Measurements from ENCODE around the gene JMJD1C. TPM values are rescaled to one million over a fixed set of nuclear protein-coding genes. Genes with fewer than 3 reads are reported as not detected.
"Not testable (repeated sequence)": the region's sequence is repeated elsewhere in the genome, so short reads cannot be mapped to it uniquely, and the experiment has no call there.

The JMJD1C gene
- polyA plus RNA-seq, 1 donor, result 64.9 TPM

DNA sequence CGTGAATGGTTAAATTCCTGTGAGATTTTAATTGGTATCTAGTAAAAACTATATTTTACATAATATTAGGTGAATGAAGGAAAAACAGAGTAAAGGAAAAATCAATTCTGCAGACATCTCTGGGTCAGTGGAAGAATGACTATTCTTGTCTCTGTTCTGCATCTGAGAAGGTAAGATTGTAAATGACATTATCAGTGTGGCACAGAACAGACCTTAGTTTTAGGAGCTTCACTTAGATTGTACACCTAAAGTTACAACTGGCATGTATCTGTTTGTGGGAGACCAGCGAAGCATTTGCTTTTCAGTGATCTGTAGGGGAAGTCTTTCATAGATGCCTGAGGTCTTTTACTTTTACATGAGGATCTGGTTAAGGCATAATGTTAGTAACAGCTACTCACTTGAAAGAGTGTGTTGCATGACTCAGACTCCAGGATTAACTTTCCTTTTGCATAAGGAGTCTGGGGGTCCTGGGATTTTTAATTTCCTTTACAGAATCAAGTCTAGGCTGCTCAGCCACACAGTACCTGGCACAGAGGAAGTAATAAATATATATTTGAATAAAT is 56.2 kb downstream of the JMJD1C start:
- DNase-seq, result no peak

DNA sequence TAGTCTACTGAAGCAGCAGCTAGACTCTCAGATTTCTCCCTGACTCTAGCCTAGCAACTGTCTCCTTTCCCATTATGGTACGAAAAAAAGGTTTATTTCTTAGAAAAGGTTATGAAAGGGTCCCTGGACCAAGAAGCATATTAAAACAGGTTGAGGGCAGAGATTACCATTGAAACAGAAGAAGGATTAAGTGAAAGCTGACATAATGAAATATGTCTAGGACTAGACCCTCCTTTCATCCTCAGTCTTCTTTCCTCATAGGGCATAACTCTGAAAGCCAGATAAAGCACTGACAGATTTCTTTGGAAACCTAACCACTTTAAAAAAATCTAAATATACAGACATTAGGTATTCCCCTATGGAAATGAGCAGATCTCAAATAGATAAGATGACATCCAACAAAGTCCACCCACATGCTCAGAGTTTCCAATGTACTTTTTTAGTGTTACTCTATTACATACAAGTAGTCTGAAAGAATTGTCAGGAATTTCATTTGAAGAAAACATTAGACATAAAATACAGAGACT is 58.6 kb downstream of the JMJD1C start:
- DNase-seq, result no peak

DNA sequence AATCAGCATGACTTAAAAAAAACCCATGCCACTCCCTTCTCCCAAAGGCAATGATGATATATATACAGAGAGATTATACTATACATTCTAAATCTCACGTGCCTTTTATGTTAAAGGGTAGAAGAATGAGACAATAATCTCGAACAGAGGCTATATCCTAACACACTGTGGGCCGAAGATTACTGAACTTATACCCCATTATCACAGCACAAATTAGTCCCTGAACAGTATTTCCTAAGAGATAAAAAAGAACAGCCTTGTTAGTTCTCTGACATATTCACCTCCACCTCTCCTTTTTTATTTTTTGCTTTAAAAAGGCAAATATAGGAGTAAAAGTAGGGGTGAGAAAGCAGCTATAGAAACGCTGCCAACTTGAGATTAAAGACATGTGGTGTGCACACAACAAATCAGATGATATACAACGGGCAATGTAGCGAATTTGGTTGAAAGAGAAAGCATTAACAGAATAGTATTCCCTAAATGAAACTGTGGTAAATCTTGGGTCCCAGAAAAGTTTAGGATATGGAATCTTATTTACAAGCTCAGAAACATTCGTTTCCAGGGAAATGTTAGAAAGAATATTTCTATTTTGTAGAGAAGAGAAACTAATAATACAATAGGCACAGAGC is 69.5 kb downstream of the JMJD1C start:
- DNase-seq, result no peak

DNA sequence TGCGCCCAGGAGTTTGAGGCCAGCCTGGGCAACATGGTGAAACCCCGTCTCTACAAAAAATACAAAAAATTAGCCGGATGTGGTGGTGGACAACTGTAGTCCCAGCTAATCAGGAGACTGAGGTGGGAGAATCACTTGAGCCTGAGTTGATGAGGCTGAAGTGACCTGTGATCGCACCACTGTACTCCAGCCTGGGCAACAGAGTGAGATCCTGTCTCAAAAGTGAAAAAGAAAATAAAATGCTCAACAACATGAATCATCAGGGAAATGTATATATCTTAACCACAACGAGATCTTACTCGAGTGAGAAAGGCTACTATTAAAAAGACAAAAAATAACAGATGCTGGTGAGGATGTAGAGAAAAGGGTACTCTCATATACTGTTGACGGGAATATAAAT is 72.7 kb downstream of the JMJD1C start:
- DNase-seq, result no peak

DNA sequence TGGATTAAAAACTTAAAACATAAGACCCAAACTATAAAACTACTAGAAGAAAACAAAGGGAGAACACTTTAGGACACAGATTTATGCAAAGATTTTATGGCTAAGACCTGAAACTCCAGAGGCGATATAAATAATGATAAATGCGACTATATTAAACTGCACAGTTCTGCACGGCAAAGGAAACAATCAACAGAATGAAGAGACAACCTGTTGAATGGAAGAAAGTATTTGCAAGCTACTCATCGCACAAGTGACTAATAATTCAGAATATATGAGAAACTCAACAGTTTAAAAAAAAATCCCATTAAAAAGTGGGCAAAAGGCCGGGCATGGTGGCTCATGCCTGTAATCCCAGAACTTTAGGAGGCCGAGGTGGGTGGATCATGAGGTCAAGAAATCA is 73.6 kb downstream of the JMJD1C start:
- no peak for DNase-seq

DNA sequence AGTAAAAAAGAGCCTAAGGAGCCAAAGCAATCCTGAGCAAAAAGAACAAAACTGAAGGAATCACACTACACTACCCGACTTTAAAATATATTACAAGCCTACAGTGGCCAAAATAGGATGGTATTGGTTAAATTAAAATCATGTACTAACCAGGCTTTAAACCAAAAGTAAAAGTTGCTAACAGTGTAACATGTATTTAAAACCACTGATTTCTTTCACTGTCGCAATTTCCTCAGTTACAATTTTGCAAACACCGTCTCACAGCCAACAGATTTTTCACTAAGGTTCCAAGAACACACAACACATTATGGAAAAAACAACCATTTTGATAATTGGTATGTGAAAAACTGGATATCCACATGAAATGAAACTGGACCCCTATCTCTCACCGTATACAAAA is 74.0 kb downstream of the JMJD1C start:
- no peak for DNase-seq

DNA sequence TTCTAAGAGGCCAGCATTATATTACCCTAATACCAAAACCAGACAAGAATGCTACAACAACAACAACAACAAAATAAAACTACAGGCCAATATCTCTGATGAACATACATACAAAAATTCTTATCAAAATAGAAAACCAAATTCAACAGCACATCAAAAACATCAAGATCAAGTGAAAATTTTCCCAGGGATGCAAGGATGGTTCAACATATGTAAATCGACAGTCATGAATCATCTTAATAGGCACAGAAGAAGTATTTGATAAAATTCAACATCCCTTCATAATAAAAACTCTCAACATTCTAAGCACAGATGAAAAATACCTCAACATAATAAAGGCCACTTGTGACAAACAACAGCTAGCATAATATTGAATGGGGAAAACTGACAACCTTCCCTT is 75.3 kb downstream of the JMJD1C start:
- DNase-seq, result no peak

DNA sequence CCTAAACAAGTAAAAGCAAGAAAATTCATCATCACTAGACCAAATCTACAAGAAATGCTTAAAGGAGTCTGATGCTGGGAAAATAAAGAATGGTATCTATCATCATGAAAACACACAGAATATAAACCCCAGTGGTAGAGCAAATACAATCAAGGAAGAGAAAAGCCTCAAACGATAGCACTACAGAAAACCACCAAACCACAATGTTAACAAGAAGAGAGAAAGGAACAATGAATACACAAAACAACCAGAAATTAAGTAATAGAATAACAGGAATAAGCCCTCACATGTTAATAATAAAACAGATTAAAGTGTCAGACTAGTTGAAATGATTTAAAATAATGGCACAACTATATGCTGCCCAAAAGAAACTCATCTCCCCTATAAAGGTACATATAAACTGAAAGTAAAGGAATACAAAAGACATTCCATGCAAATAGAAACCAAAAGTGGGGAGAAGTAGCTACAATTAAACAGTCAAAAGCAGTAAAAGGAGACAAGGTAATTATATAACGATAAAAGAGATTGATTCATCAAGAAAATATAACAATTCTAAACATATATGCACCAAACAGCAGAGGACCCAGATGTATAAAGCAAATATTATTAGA is 77.3 kb downstream of the JMJD1C start:
- DNase-seq, result no peak

DNA sequence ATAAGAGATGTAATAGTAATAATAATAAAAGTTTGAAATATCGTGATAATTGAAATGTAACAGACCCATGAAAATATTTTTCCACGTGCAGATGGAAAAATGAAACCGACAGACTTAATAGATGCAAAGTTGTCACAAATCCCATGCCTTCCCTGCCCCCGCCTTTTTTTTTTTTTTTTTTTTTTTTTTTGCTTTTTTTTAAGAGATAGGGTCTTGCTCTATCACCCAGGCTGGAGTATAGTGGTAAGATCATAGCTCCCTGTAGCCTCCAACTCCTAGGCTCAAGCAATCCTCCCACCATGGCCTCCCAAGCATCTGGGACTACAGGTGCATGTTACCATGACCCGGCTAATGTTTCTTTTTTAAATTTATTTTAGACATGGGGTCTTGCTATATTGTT is 80.5 kb downstream of the JMJD1C start:
- no peak for DNase-seq

DNA sequence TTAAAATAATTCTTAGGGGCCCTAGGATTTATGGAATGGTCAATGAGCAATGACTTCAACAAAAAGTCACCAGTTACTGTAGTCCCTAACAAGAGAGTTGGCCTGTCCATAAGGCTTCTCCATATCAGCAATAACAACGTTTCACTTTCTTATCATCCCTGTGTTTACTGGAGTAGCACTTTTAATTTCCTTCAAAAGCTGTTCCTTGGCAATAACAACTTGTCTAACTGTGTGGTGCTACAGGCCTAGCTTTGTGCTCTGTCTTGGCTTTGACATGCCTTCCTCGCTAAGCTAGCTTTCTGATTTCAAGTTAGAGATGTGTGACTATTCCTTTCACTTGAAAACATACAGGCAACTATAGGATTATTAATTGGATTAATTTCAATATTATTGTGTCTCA is 81.1 kb downstream of the JMJD1C start:
- no peak for DNase-seq

DNA sequence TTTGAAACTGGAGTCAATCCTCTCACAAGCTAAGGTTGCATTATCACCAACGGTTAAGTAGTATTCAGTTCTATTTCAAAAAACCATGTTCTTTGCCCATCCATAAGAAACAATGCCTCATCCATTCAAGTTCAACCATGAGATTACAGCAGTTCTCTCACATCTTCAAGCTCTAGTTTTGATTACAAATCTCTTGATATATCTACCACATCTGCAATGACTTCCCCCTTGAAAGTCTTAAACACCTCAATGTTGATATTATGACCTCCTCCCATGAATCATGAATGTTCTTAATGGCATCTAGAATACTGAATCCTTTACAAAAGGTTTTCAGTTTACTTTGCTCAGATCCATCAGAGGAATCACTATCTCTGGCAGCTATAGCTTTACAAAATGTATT is 81.8 kb downstream of the JMJD1C start:
- no peak for DNase-seq

DNA sequence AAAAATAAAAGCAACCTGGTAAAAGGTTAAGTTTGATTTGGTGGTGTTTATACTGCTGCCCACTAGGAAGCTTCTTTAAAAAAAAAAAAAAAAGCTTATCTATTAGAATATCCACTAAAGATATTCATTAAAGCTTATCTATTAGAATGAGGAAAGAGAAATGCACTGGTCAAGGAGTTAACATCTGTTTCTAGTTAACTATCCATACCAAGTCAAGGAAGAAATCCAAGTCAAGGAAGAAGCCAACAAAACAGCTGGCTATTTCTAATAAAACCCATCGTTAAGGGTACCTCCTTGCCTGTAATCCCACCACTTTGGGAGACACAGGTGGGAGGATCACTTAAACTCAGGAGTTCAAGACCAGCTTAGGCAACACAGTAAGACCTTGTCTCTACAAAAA is 82.6 kb downstream of the JMJD1C start:
- DNase-seq, result no peak

DNA sequence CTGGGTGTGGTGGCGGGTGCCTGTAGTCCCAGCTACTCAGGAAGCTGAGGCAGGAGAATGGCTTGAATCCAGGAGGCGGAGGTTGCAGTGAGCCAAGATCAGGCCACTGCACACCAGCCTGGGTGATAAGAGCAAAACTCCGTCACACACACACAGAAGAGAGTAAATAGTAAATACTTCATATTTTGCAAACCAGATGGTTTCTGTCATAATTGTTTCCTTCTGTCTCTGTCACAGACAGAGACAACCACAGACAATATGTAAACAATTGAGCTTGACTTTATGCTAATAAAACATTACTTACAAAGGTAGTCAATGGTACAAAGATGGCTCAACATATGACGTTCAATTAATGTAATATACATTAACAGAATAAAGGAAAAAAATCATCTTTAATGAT is 83.7 kb downstream of the JMJD1C start:
- no peak for DNase-seq

DNA sequence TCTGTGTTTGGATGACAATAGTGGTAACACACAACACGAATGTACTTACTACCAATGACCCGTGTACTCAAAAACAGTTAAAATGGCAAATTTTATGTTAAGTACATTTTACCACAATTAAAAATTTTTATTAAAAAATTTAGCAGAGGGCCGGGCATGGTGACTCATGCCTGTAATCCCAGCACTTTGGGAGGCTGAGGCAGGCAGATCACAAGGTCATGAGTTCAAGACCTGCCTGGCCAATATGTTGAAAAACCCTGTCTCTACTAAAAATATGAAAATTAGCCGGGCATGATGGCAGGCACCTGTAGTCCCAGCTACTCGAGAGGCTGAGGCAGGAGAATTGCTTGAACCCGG is 88.5 kb downstream of the JMJD1C start:
- not testable (repeated sequence) for DNase-seq

DNA sequence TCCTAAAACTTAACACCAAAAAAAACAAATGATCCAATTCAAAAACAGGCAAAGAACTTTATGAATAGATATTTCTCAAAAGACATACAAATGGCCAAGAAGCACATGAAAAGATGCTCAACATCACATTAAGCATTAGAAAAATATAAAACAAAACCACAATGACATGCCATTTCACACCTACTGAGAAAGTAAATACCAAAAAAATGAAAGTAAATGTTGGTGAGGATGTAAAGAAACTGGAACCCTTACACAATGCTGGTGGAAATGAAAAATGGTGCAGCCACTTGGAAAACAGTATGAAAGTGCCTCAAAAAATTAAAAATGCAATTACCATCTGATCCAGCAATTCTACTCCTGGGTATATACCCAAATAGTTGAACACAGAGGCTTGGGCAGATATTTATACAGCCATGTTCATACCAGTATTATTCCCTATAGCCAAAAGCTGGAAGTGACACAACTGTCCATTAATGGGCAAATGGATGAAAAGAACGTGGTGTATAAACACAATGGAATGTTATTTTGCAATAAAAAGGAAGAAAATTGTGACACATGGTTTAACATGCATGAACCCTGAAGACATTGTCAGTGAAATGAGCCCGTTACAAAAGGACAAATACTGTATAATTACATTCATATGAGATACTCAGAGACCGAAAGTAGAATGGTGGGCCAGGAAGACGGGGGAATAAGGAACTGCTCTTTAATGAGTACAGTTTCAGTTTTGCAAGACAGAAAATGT is 89.0 kb downstream of the JMJD1C start:
- DNase-seq, result no peak

DNA sequence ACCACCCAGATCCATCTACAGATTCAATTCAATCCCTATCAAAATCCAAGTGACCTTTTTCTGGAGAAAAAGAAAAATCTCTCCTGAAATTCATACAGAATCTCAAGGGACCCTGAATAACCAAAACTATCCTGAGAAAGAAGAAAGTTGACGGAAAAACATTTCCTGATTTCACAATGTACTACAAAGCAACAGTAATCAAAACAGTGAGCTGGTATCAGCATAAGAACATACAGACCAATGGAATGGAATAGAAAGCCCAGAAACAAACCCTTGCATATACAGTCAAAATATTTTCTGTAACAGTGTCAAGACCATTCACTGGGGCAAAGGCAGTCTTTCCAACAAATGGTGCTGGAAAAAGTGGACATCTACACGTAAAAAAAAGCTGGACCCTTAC is 89.9 kb downstream of the JMJD1C start:
- no peak for DNase-seq

DNA sequence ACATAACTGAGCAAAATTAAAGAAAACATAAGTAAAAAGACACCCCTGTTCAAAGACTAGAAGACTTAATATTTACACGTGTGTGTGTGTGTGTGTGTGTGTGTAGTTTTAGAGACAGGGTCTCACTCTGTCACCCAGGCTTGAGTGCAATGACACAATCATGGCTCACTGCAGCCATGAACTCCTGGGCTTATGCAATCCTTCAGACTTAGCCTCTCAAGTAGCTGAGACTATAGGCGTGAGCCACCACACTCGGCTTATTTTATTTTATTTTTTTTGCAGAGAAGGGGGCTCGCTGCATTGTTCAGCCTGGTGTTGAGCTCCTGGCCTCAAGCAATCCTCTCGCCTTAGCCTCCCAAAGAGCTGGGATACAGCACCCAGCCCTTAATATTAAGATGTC is 90.3 kb downstream of the JMJD1C start:
- no peak for DNase-seq

DNA sequence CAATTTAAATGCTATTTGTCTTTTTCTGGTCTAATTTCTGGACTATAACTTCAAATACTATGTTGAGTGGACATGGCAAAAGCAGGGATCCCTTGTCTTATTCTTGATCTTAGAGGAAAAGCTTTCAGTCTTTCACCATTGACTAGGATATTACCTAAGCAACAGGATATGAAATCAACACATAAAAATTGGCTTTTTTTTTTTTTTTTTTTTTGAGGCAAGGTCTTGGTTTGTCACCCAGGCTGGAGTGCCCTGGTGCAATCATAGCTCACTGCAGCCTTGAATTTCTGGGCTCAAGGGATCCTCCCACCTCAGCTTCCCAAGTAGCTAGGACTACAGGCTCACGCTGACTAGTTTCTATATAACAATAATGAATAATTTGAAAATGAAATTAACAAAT is 90.8 kb downstream of the JMJD1C start:
- no peak for DNase-seq

DNA sequence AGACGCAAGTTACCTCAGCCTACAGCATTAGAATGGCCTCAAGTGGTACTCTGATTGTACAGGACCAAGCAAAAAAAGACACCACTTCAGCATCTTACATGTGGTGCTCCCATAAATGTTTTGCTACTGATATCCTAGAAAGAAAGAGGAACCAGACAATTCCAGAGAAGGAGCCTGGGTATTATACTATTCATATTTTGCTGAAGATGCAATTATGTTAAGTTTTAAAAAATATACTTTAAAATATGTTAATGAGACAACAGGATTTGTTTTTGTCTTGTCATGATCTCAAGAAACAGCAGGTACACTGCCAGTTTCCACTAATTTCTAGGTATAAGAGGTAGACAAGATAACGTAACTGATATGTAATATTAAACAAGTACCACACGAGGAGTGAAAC is 92.6 kb downstream of the JMJD1C start:
- DNase-seq, result no peak

DNA sequence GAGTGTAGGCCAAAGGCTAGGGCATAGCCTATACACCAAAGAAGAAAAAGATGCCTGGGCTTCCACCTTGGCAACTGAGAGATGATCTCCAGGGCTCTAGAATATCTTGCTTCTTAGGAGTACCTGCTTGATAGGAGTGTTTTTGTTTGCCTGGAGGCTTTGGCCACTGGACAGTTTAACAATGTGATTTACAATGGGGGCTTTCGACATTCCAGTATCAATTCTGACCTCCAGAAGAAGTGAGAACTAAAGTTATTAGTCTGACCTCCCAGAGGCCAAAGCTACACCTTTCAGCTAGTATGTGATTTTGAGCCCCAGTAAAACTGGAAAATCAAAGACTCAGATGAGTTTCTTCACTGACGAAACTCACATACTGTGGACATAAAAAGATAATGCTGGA is 96.1 kb downstream of the JMJD1C start:
- DNase-seq, result no peak

DNA sequence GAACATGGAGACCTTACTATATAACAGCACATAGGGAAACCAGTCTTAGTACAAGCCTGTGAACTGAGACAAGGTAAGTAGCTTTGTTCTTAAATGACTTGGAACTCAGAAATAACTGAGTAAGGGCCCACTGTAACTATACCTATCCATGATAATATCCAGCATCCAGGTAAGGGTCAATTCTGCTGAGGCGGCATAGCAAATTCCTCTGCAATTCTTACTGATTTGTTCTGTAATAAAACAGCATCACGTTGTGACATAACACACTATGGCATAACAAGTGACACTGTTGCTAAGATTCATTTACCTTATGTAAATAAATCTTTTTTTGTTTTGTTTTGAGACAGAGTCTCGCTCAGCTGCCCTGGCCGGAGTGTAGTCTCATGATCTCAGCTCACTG is 97.4 kb downstream of the JMJD1C start:
- DNase-seq, result no peak

DNA sequence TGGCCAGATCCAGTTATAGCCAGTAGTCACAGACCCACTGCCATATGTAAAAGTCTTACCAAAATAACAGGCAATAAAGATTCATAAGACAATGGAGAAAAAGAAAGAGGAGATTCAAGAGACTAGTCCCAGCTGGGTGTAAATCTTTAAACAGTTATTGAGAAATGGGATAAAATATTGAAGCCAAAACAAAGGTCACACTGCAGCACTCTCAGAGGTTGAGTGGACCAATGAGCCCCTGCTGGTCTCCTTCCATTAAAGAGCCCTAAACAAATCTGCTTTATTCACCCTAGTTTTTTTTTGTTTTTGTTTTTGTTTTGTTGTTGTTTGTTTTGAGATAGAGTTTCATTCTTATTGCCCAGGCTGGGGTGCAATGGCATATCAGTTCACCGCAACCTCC is 98.8 kb downstream of the JMJD1C start:
- no peak for DNase-seq

DNA sequence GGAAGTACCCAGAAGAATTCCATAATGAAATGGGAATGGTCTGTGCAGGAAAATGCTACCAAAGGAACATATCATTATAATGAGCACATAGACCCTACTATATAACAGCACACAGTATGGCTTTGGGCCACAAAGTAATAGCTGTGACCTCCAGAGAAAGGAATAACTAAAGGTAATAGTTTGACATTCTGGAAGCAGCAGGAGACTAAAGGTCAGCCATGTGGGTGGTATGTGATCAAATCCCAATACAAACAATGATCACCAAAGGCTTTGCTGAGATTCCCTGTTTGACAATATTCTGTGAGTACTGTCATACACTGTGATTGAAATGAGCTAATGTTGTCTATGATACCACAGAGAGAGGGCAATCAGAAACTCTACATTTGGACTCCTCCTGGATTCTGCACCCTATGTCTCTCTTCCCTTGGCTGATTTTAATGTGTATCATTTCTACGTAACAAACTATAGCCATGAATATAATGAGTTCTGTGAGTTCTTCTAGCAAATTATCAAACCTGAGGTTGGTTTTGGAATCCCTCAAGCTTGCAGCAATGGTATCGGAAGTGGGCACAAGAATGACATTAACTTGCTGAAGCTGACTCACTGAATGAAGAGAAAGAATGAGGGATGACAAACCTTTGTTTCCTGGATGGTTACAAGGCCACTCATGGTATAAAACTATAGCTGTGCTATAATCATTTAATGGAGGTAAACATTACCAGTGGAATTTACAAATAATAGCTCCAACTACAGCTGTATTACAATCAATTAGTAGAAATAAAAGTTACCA is 99.6 kb downstream of the JMJD1C start:
- DNase-seq, result no peak

Data from hindlimb muscle (tissue), 1 donor.